Measurements from ENCODE around the gene RNF20.

- TF ChIP-seq POLR2AphosphoS5 (IDR thresholded peaks at IDR 0.05; ENCODE audit: low read depth, low read length) (peak; percentile 87), EZH2phosphoT487 (IDR thresholded peaks at IDR 0.05; ENCODE audit: borderline replicate concordance, low read depth) (no peak), RAD21 (IDR thresholded peaks at IDR 0.05; ENCODE audit: low read length) (no peak), YY1 (IDR thresholded peaks at IDR 0.05; ENCODE audit: low read depth) (no peak), CTCF (IDR thresholded peaks at IDR 0.05) (no peak)
These were observed 25.4 kb upstream of the RNF20 start for GRCh38 chr9:101508211-101508610.

Measured in SK-N-SH (cell line).